AG04450 (cell line): ENCODE data around the gene PDHX. TPM values are rescaled to one million over a fixed set of nuclear protein-coding genes. Genes with fewer than 3 reads are reported as not detected.

ENCODE experiments used
- CTCF ChIA-PET: fragments of 300-600, 350-600 bp; formaldehyde crosslinking; extraction: SDS; loops from one replicate; lab custom pipeline; 2022; ENCODE audit warnings: antibody characterized with exemption, inconsistent platforms; lab: Charles Lee
- POLR2A ChIA-PET: fragments of 350-600 bp; formaldehyde crosslinking; extraction: SDS; loops from one replicate; lab custom pipeline; 2021; ENCODE audit warnings: antibody characterized with exemption, inconsistent platforms; lab: Yijun Ruan, JAX
- DNase-seq: peaks from one replicate; pipeline ENCODE4 v3.0.0-alpha.2; 2011; ENCODE audit warnings: low read depth, low spot score
- H3K27ac ChIP-seq: one replicate; pipeline ENCODE4 v1.5.1; 2012; ENCODE audit warnings: low read depth, low read length, control low read depth
- H3K27me3 ChIP-seq: one replicate; pipeline ENCODE4 v1.6.0; 2012; ENCODE audit warnings: low read length; ENCODE audit not compliant: control insufficient read depth, insufficient read depth
- H3K4me3 ChIP-seq: 2 replicates; pipeline ENCODE4 v1.5.1; 2011; ENCODE audit warnings: mild to moderate bottlenecking, low read depth, low read length, control low read depth
- H3K9me3 ChIP-seq: 2 replicates; pipeline ENCODE4 v1.5.1; 2012; ENCODE audit warnings: low read length; ENCODE audit not compliant: control insufficient read depth, insufficient read depth
- polyA plus RNA-seq: library from polyadenylated mRNA; depleted of rRNA; stranded (reverse); fragments of >200 nt; gene quantifications from 2 replicates; pipeline ENCODE4 v1.2.3, GENCODE V29; 2011
- TF ChIP-seq, protein P1 (sequence below): IDR thresholded peaks from 2 replicates; pipeline ENCODE4 v1.5.1; 2011; ENCODE audit warnings: low read depth, low read length, control low read depth, inconsistent platforms

PDHX gene
- polyA plus RNA-seq, 1 experiment: 68.8 TPM

GRCh38 chr11:35005141-35005780 lies 88.8 kb downstream of the PDHX start:
- Histone ChIP-seq H3K4me3 (no peak overlapping the region), H3K9me3 (no peaks in the 10 kb centered on the region), H3K27ac (no peak overlapping the region), H3K27me3 (no peaks in the 10 kb centered on the region)
- no peak for DNase-seq
- ChIA-PET CTCF (interaction anchor here (0.6 kb wide), 1 partner anchor 140 kb away, joined by 4 read pairs; no protein-coding TSS in a partner anchor), POLR2A (no interaction called here)
- TF ChIP-seq, protein P1, sequence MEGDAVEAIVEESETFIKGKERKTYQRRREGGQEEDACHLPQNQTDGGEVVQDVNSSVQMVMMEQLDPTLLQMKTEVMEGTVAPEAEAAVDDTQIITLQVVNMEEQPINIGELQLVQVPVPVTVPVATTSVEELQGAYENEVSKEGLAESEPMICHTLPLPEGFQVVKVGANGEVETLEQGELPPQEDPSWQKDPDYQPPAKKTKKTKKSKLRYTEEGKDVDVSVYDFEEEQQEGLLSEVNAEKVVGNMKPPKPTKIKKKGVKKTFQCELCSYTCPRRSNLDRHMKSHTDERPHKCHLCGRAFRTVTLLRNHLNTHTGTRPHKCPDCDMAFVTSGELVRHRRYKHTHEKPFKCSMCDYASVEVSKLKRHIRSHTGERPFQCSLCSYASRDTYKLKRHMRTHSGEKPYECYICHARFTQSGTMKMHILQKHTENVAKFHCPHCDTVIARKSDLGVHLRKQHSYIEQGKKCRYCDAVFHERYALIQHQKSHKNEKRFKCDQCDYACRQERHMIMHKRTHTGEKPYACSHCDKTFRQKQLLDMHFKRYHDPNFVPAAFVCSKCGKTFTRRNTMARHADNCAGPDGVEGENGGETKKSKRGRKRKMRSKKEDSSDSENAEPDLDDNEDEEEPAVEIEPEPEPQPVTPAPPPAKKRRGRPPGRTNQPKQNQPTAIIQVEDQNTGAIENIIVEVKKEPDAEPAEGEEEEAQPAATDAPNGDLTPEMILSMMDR: no peak

GRCh38 chr11:35006389-35007128 lies 90.1 kb downstream of the PDHX start:
- TF ChIP-seq, protein P1: no peak
- ChIA-PET POLR2A (no interaction called here), CTCF (interaction anchor here (1.3 kb wide), 2 partner anchors 80 to 406 kb away, joined by 3 read pairs; no protein-coding TSS in a partner anchor)
- no peak for DNase-seq
- no peak overlapping the region for H3K27ac ChIP-seq
- H3K4me3 ChIP-seq: no peak overlapping the region
- H3K9me3 ChIP-seq: no peaks in the 10 kb centered on the region
- no peaks in the 10 kb centered on the region for H3K27me3 ChIP-seq

DNA sequence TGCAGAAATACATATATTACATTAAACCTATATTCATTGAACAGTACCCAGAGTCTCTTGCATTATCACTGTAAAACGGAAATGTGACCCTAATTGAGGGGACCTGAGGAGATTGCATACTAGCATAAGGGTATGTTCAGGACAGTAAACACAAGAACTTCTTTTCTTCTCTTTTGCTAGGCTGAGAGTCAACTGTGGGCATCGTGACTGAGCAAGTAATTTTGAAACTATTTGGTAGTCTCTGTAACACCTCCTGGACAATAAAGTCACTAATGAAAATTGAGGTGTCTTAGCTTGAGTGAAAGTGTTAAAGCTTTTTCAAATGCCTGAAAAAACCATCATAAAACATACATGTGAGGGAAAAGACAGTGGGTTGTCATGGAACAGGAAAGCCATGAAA lies 90.9 kb downstream of the PDHX start:
- ChIA-PET POLR2A (interaction anchor here (0.6 kb wide), 1 partner anchor 146 kb away, joined by 5 read pairs; no protein-coding TSS in a partner anchor), CTCF (interaction anchor here (0.9 to 1.3 kb wide), 3 partner anchors 20 to 405 kb away, joined by 3 to 5 read pairs (median 3); no protein-coding TSS in a partner anchor)
- Histone ChIP-seq H3K27me3 (no peaks in the 10 kb centered on the region), H3K27ac (no peak overlapping the region), H3K4me3 (no peak overlapping the region), H3K9me3 (no peaks in the 10 kb centered on the region)
- TF ChIP-seq, protein P1: no peak
- no peak for DNase-seq

DNA sequence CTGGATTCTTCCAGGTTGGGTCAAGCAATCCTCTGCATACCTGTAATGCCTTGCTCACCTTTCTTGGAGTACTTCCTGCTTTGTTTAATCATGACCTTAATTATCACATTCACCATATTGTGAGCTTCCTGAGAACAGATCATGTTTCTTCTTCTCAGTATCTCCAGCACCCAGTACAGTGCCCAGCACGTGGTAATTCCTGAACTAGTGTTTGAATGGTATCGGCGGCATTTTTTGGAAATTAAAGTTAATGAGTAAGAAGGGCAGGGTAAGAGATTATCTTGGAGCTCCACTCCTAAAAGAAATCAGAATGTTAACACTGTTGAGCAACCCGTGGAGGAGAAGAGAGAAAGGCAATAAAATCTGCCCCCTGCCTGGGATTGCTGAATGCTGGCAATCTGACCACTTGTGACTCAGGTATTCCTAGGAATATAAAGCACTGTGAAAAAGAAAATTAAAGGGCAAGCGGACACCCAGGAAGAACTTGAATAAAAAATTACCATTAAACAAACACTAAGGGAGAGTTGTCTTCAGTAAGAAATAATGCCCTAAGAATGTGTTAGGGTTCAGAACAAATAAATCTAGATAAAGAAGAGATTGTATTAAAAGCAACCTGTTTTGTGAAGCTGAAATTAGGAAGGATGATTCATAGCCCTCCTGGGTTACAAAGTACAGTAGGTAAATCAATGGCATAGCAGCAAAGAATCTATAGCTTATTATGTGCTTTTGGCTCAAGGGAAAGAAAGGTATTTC lies 92.9 kb downstream of the PDHX start:
- Histone ChIP-seq H3K9me3 (no peaks in the 10 kb centered on the region), H3K27me3 (no peaks in the 10 kb centered on the region), H3K27ac (no peak overlapping the region), H3K4me3 (no peak overlapping the region)
- POLR2A ChIA-PET: interaction anchor here (0.7 to 1.6 kb wide), 3 partner anchors 9 to 130 kb away, joined by 3 to 5 read pairs (median 3); no protein-coding TSS in a partner anchor
- no peak for DNase-seq
- TF ChIP-seq, protein P1: 0 out of 2 replicates have a peak, but pooled peaks have one; percentile 9
- CTCF ChIA-PET: interaction anchor here (0.8 to 1.6 kb wide), 4 partner anchors 9 to 92 kb away, joined by 3 to 5 read pairs (median 3); no protein-coding TSS in a partner anchor
